Osteocyte (in vitro differentiated cells): ENCODE data around the gene ZBTB16. TPM values are rescaled to one million over a fixed set of nuclear protein-coding genes. Genes with fewer than 3 reads are reported as not detected.
"Not testable (repeated sequence)": the region's sequence is repeated elsewhere in the genome, so short reads cannot be mapped to it uniquely, and the experiment has no call there.

Experiments
- DNase-seq: peaks from one replicate; pipeline ENCODE4 v3.0.0; 2021; ENCODE audit warnings: mixed read lengths; ENCODE audit not compliant: unreplicated experiment; ENCODE audit errors: extremely low spot score
- H3K27ac Mint-ChIP-seq: one replicate; pipeline ENCODE4 v1.8.0; 2021; ENCODE audit warnings: mild to moderate bottlenecking, mixed read lengths; ENCODE audit not compliant: unreplicated experiment
- H3K27me3 Mint-ChIP-seq: one replicate; pipeline ENCODE4 v1.8.0; 2021; ENCODE audit warnings: mixed read lengths; ENCODE audit not compliant: unreplicated experiment
- H3K36me3 Mint-ChIP-seq: one replicate; pipeline ENCODE4 v1.8.0; 2021; ENCODE audit warnings: mixed read lengths; ENCODE audit not compliant: unreplicated experiment
- H3K4me1 Mint-ChIP-seq: one replicate; pipeline ENCODE4 v1.8.0; 2021; ENCODE audit warnings: mixed read lengths; ENCODE audit not compliant: unreplicated experiment
- H3K4me3 Mint-ChIP-seq: one replicate; pipeline ENCODE4 v1.8.0; 2021; ENCODE audit warnings: mild to moderate bottlenecking, moderate library complexity, mixed read lengths; ENCODE audit not compliant: unreplicated experiment
- H3K9me3 Mint-ChIP-seq: one replicate; pipeline ENCODE4 v1.8.0; 2021; ENCODE audit warnings: mixed read lengths; ENCODE audit not compliant: unreplicated experiment
- CTCF ChIP-seq: fragments of 200-600 bp; sonication (generic); IDR thresholded peaks from 2 replicates; pipeline ENCODE4 v1.5.0; 2021; ENCODE audit warnings: antibody characterized with exemption, mild to moderate bottlenecking, moderate library complexity
- total RNA-seq: library from RNA; stranded (reverse); gene quantifications from 2 replicates; pipeline ENCODE4 v1.2.1, GENCODE V29; 2021

Gene ZBTB16
- total RNA-seq, 1 donor from 2014 or later = 20.3 TPM

- Mint-ChIP-seq H3K9me3 (no peaks in the 10 kb centered on the region), H3K27ac (no peak overlapping the region), H3K36me3 (no peaks in the 10 kb centered on the region), H3K4me3 (no peak overlapping the region), H3K27me3 (peaks cover 78% of the 10 kb centered on the region), H3K4me1 (peaks cover 9% of the 10 kb centered on the region)
- no peak for DNase-seq
- no peak for TF ChIP-seq CTCF
Measured at GRCh38 chr11:114049050-114049449, 10.5 kb upstream of the ZBTB16 start.

GRCh38 chr11:114049766-114050165, 9.7 kb upstream of the ZBTB16 start:
- H3K27me3 Mint-ChIP-seq = peaks cover 82% of the 10 kb centered on the region
- not testable (repeated sequence) for H3K4me1 Mint-ChIP-seq, H3K27ac Mint-ChIP-seq, H3K36me3 Mint-ChIP-seq, DNase-seq, H3K4me3 Mint-ChIP-seq, H3K9me3 Mint-ChIP-seq

GRCh38 chr11:114050258-114050927, 9.1 kb upstream of the ZBTB16 start:
- Mint-ChIP-seq H3K27ac (no peak overlapping the region), H3K36me3 (no peaks in the 10 kb centered on the region), H3K9me3 (no peaks in the 10 kb centered on the region), H3K4me3 (no peak overlapping the region), H3K4me1 (peaks cover 3% of the 10 kb centered on the region), H3K27me3 (peaks cover 81% of the 10 kb centered on the region)
- DNase-seq = no peak
- TF ChIP-seq CTCF = no peak

DNA sequence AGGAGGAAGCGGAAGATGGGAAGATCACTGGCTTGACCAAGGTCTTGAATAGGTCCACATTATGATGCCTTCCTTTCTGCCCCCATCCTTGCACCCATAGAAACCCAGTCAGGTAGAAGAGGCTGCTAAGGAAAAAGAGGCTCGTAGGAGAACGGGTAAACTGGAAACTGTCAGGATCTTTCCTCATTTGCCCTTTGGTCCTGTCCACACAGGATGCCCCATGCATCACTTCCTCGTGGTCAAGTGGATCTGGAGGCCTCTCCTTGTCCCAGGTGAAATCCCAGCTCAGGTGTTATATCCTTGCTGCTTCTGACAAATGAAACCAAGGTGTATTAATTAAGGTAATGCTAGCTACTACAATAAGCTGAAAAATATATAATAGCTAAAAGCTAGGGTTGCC, 8.0 kb upstream of the ZBTB16 start:
- DNase-seq = no peak
- Mint-ChIP-seq H3K4me1 (peaks cover 3% of the 10 kb centered on the region), H3K9me3 (no peaks in the 10 kb centered on the region), H3K36me3 (no peaks in the 10 kb centered on the region), H3K27me3 (peaks cover 85% of the 10 kb centered on the region), H3K4me3 (no peak overlapping the region), H3K27ac (no peak overlapping the region)
- no peak for TF ChIP-seq CTCF

DNA sequence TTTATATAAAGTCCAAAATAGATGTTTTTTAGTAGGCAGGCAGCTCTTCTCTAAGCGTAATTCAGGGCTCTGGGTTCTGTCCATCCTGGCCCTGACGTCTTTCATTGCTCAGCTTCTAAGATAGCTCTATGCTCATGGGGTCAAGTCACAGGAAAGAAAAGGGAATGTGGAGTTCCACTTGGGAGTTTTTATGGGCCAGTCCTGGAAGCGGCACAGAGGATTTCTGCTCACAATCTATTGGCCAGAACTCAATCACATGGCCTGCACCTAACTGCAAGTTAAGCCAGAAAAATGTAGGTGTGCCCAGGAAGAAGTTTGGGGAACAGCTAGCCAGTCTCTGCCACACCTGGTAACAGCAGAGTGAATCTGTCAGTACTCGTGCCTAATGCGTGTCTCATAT, 7.4 kb upstream of the ZBTB16 start:
- no peak for TF ChIP-seq CTCF
- Mint-ChIP-seq H3K4me3 (no peak overlapping the region), H3K27me3 (peaks cover 86% of the 10 kb centered on the region), H3K9me3 (no peaks in the 10 kb centered on the region), H3K27ac (no peak overlapping the region), H3K4me1 (peaks cover 3% of the 10 kb centered on the region), H3K36me3 (no peaks in the 10 kb centered on the region)
- no peak for DNase-seq
